WTC11 (cell line): Measurements from ENCODE around the gene MACROD2.

Experiments used
- ATF3 ChIP-seq: sonication (generic); formaldehyde crosslinking; conservative IDR thresholded peaks from 2 replicates; pipeline ENCODE4 v1.8.1; 2022; ENCODE audit warnings: mild to moderate bottlenecking, missing genetic modification reagents
- CTCF ChIP-seq: fragments of 200-600 bp; IDR thresholded peaks from 2 replicates; pipeline ENCODE4 v1.8.0; 2022; ENCODE audit warnings: antibody characterized with exemption
- ELF4 ChIP-seq: sonication (generic); formaldehyde crosslinking; IDR thresholded peaks from 2 replicates; pipeline ENCODE4 v1.8.1; 2022; ENCODE audit warnings: low read depth, mild to moderate bottlenecking, moderate library complexity, missing genetic modification reagents
- GABPB1 ChIP-seq: sonication (generic); formaldehyde crosslinking; IDR thresholded peaks from 2 replicates; pipeline ENCODE4 v1.8.1; 2023; ENCODE audit warnings: mild to moderate bottlenecking, missing genetic modification reagents
- JUN ChIP-seq: sonication (generic); formaldehyde crosslinking; IDR thresholded peaks from 2 replicates; pipeline ENCODE4 v1.8.0; 2023; ENCODE audit warnings: mild to moderate bottlenecking, missing genetic modification reagents
- MAX ChIP-seq: sonication (generic); formaldehyde crosslinking; IDR thresholded peaks from 2 replicates; pipeline ENCODE4 v1.8.0; 2022; ENCODE audit warnings: mild to moderate bottlenecking, missing genetic modification reagents
- MLX ChIP-seq: sonication (generic); formaldehyde crosslinking; IDR thresholded peaks from 2 replicates; pipeline ENCODE4 v1.8.1; 2023; ENCODE audit warnings: mild to moderate bottlenecking, missing genetic modification reagents, moderate library complexity
- STAT6 ChIP-seq: sonication (generic); formaldehyde crosslinking; conservative IDR thresholded peaks from 2 replicates; pipeline ENCODE4 v1.8.1; 2023; ENCODE audit warnings: mild to moderate bottlenecking, low read depth, missing genetic modification reagents, moderate library complexity
- USF2 ChIP-seq: sonication (generic); formaldehyde crosslinking; IDR thresholded peaks from 2 replicates; pipeline ENCODE4 v1.8.1; 2023; ENCODE audit warnings: mild to moderate bottlenecking, missing genetic modification reagents, moderate library complexity
- ZNF232 ChIP-seq: sonication (generic); formaldehyde crosslinking; IDR thresholded peaks from 2 replicates; pipeline ENCODE4 v1.8.0; 2022; ENCODE audit warnings: mild to moderate bottlenecking, missing genetic modification reagents

- TF ChIP-seq MLX (CRISPR knock-in tag) (no peak), CTCF (no peak), STAT6 (no peak), MAX (CRISPR knock-in tag) (no peak), GABPB1 (CRISPR knock-in tag) (no peak), ATF3 (CRISPR knock-in tag) (no peak), ZNF232 (no peak), USF2 (CRISPR knock-in tag) (no peak), ELF4 (CRISPR knock-in tag) (no peak), JUN (CRISPR knock-in tag) (no peak)
These were observed 450.0 kb downstream of the MACROD2 start for GRCh38 chr20:14445310-14445709.
